ENCODE data around the gene LAG3.
A peak's percentile ranks its signal among the peaks of the same experiment; 100 is the strongest.

The LAG3 gene

GRCh38 chr12:6823182-6824084 lies 51.1 kb downstream of the LAG3 start:
- no peaks in the 10 kb centered on the region for H3K27me3 ChIP-seq (replicated peaks)
- no peaks in the 10 kb centered on the region for H3K36me3 ChIP-seq (replicated peaks)
- no peak for DNase-seq
- no peak for TF ChIP-seq CTCF (IDR thresholded peaks at IDR 0.05; ENCODE audit: low read depth, low read length, missing control alignments)
- no peak overlapping the region for H3K27ac ChIP-seq
- in situ Hi-C loops (cut with HindIII; ENCODE audit: low pct_ligation_motif_present, low sequenced_read_pairs) = no loop called here
- no peak overlapping the region for H3K4me3 ChIP-seq (ENCODE audit: low read depth, low read length)

- Histone ChIP-seq H3K27me3 (replicated peaks) (no peaks in the 10 kb centered on the region), H3K36me3 (replicated peaks) (no peaks in the 10 kb centered on the region), H3K27ac (no peak overlapping the region), H3K4me3 (ENCODE audit: low read depth, low read length) (no peak overlapping the region)
- no peak for TF ChIP-seq CTCF (IDR thresholded peaks at IDR 0.05; ENCODE audit: low read depth, low read length, missing control alignments)
- no peak for DNase-seq
- in situ Hi-C loops (cut with HindIII; ENCODE audit: low pct_ligation_motif_present, low sequenced_read_pairs) = no loop called here
Observed at GRCh38 chr12:6824085-6824775, 51.9 kb downstream of the LAG3 start.

- in situ Hi-C loops (cut with HindIII; ENCODE audit: low pct_ligation_motif_present, low sequenced_read_pairs) = no loop called here
- Histone ChIP-seq H3K27me3 (replicated peaks) (no peaks in the 10 kb centered on the region), H3K4me3 (ENCODE audit: low read depth, low read length) (peak overlapping the region; percentile 42), H3K27ac (no peak overlapping the region), H3K36me3 (replicated peaks) (no peaks in the 10 kb centered on the region)
- no peak for TF ChIP-seq CTCF (IDR thresholded peaks at IDR 0.05; ENCODE audit: low read depth, low read length, missing control alignments)
- DNase-seq = peak; percentile 20
Observed at GRCh38 chr12:6824901-6825381, 52.6 kb downstream of the LAG3 start.

- peaks cover 4% of the 10 kb centered on the region for H3K36me3 ChIP-seq (replicated peaks)
- in situ Hi-C loops (cut with HindIII; ENCODE audit: low pct_ligation_motif_present, low sequenced_read_pairs) = no loop called here
- peak; percentile 83 for DNase-seq
- peak; percentile 95 for TF ChIP-seq CTCF (IDR thresholded peaks at IDR 0.05; ENCODE audit: low read depth, low read length, missing control alignments)
- H3K27ac ChIP-seq = no peak overlapping the region
- no peaks in the 10 kb centered on the region for H3K27me3 ChIP-seq (replicated peaks)
- peak overlapping the region; percentile 42 for H3K4me3 ChIP-seq (ENCODE audit: low read depth, low read length)
Observed at GRCh38 chr12:6825398-6826124, 53.2 kb downstream of the LAG3 start.

- Histone ChIP-seq H3K4me3 (ENCODE audit: low read depth, low read length) (no peak overlapping the region), H3K27me3 (replicated peaks) (no peaks in the 10 kb centered on the region), H3K27ac (no peak overlapping the region), H3K36me3 (replicated peaks) (peaks cover 11% of the 10 kb centered on the region)
- TF ChIP-seq CTCF (IDR thresholded peaks at IDR 0.05; ENCODE audit: low read depth, low read length, missing control alignments) = no peak
- in situ Hi-C loops (cut with HindIII; ENCODE audit: low pct_ligation_motif_present, low sequenced_read_pairs) = no loop called here
- DNase-seq = no peak
Observed at GRCh38 chr12:6826125-6826733, 53.9 kb downstream of the LAG3 start.
